Tibial nerve (tissue), 3 donors: ENCODE measurements around the gene WDPCP.

Experiments used
- CTCF ChIP-seq, 5 experiments: fragments of 200-600 bp in 3 of 5; fragments of 450-650 bp in 2 of 5; sonication (generic) in 3 of 5; IDR thresholded peaks; one replicate each; pipeline ENCODE4 v1.5.1; 2016 to 2019; ENCODE audit warnings: antibody characterized with exemption in 5 of 5, mild to moderate bottlenecking in 3 of 5, moderate library complexity in 2 of 5
- POLR2A ChIP-seq, 2 donors: fragments of 450-650 bp; IDR thresholded peaks; one replicate each; pipeline ENCODE4 v1.6.1; 2017; ENCODE audit warnings: antibody characterized with exemption in 2 of 2, mild to moderate bottlenecking in 2 of 2, moderate library complexity in 2 of 2

DNA sequence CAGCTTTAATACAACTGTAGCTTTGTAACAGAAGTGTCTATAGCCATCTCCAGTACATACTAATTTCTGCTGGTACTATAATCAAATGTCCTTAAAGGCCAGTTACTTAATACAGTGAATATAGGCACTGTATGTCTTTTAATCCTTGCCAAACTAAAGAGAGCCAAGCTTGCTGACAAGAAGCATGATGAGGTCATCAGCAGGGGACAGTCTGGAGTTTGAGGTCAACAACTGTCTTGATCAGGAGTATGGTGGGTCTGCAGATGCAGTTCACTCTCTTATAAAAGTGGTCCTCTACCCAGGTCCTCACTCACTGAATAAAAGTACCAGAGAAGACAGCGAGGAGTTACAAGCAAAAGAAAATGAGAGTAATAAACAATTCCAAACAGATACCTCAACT is 219.1 kb downstream of the WDPCP start:
- no peak for TF ChIP-seq CTCF (IDR thresholded peaks at IDR 0.05)
- no peak for TF ChIP-seq POLR2A (IDR thresholded peaks at IDR 0.05)
